HG03196 (cell line): ENCODE data around the gene AKR1C2.
"Not testable (repeated sequence)": the region's sequence is repeated elsewhere in the genome, so short reads cannot be mapped to it uniquely, and the experiment has no call there.

Experiments
- ATAC-seq: cut with Tn5 transposase; IDR thresholded peaks from one replicate; pipeline ENCODE4 v1.9.1; 2021; ENCODE audit not compliant: unreplicated experiment

The AKR1C2 gene

GRCh38 chr10:5025461-5025881, 21.8 kb upstream of the AKR1C2 start:
- not testable (repeated sequence) for ATAC-seq

- no peak for ATAC-seq
Observed at GRCh38 chr10:5023177-5023805, 19.6 kb upstream of the AKR1C2 start.

- ATAC-seq, result not testable (repeated sequence)
Observed at GRCh38 chr10:5021624-5022290, 18.1 kb upstream of the AKR1C2 start.

GRCh38 chr10:5019770-5020612, 16.3 kb upstream of the AKR1C2 start:
- ATAC-seq, result not testable (repeated sequence)

GRCh38 chr10:5018671-5019277, 15.1 kb upstream of the AKR1C2 start:
- ATAC-seq, result not testable (repeated sequence)

GRCh38 chr10:5018134-5018533, 14.5 kb upstream of the AKR1C2 start:
- ATAC-seq, result no peak

- ATAC-seq, result no peak
Observed at GRCh38 chr10:5014936-5015335, 11.3 kb upstream of the AKR1C2 start.

GRCh38 chr10:5014200-5014910, 10.7 kb upstream of the AKR1C2 start:
- not testable (repeated sequence) for ATAC-seq

GRCh38 chr10:5013385-5013784, 9.7 kb upstream of the AKR1C2 start:
- no peak for ATAC-seq

- no peak for ATAC-seq
Observed at GRCh38 chr10:5012595-5012994, 8.9 kb upstream of the AKR1C2 start.

GRCh38 chr10:5011392-5011791, 7.7 kb upstream of the AKR1C2 start:
- not testable (repeated sequence) for ATAC-seq

- not testable (repeated sequence) for ATAC-seq
Observed at GRCh38 chr10:5010043-5010442, 6.4 kb upstream of the AKR1C2 start.

- ATAC-seq, result not testable (repeated sequence)
Observed at GRCh38 chr10:5008857-5009548, 5.3 kb upstream of the AKR1C2 start.

- not testable (repeated sequence) for ATAC-seq
Observed at GRCh38 chr10:5004501-5004900, 844 bp upstream of the AKR1C2 start.

- not testable (repeated sequence) for ATAC-seq
Observed at GRCh38 chr10:5004030-5004385, 351 bp upstream of the AKR1C2 start.

GRCh38 chr10:5002013-5002727, 1.5 kb downstream of the AKR1C2 start:
- no peak for ATAC-seq

GRCh38 chr10:4998671-4999070, 5.0 kb downstream of the AKR1C2 start:
- ATAC-seq, result no peak

- ATAC-seq, result not testable (repeated sequence)
Observed at GRCh38 chr10:4994260-4994659, 9.4 kb downstream of the AKR1C2 start.

- not testable (repeated sequence) for ATAC-seq
Observed at GRCh38 chr10:4992564-4992963, 11.1 kb downstream of the AKR1C2 start.
